Panc1 (cell line): Measurements from ENCODE around the gene UBASH3B.

Experiments used
- POLR2AphosphoS5 ChIP-seq: IDR thresholded peaks from 2 replicates; pipeline ENCODE4 v1.6.1; 2012; ENCODE audit warnings: mild to moderate bottlenecking, low read depth, low read length, moderate library complexity
- TF ChIP-seq, protein P1 (sequence below), 2 experiments: IDR thresholded peaks; 2 replicates each; pipeline ENCODE4 v1.6.1; 2011 to 2012; ENCODE audit warnings: low read depth in 2 of 2, control low read depth in 1 of 2, low read length in 1 of 2, mild to moderate bottlenecking in 1 of 2, moderate library complexity in 1 of 2; ENCODE audit not compliant: insufficient read depth in 1 of 2
- TF ChIP-seq, protein P2 (sequence below): fragments of 450-650 bp; IDR thresholded peaks from 2 replicates; pipeline ENCODE4 v1.5.1; 2017; ENCODE audit warnings: mild to moderate bottlenecking

DNA sequence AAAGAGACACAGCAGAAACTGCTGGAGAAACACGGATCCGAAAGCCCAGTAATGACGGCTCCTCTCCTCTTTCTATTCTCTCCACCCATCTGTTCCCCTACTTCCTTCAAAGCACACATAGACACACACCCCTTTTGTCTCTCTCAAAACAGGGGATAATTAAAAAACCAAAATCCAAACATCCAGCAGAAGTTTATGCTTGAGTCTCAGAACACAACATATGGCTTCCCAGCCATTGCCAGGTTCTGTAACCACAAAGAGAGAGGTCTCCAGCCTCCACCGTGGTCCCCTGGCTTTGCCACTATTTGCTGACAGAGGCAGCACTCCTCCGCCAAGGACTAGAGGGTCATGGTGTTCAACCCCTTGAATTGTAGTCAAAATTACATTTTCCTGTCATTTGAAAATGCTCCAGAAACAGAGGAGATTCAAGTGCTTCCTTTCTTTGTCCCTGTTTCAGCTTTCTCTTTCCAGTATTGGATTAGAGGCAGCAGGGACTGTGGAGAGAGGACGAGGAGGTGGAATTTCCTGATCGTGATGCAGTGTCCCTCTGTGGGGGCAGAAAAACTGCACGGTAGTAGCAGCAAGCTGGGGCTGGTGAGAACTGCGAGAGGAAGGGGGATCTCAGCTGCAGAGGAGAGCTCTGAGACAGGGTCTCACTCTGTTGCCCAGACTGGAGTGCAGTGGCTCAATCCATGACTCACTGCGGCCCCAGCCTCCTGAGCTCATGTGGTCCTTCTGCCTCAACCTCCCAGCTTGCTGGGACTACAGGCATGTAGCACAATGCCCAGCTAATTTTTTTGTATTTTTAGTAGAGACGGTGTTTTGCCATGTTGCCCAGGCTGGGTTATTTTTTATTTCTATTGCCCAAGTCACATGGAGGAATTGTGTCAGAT, 60.3 kb downstream of the UBASH3B start:
- TF ChIP-seq, protein P1, sequence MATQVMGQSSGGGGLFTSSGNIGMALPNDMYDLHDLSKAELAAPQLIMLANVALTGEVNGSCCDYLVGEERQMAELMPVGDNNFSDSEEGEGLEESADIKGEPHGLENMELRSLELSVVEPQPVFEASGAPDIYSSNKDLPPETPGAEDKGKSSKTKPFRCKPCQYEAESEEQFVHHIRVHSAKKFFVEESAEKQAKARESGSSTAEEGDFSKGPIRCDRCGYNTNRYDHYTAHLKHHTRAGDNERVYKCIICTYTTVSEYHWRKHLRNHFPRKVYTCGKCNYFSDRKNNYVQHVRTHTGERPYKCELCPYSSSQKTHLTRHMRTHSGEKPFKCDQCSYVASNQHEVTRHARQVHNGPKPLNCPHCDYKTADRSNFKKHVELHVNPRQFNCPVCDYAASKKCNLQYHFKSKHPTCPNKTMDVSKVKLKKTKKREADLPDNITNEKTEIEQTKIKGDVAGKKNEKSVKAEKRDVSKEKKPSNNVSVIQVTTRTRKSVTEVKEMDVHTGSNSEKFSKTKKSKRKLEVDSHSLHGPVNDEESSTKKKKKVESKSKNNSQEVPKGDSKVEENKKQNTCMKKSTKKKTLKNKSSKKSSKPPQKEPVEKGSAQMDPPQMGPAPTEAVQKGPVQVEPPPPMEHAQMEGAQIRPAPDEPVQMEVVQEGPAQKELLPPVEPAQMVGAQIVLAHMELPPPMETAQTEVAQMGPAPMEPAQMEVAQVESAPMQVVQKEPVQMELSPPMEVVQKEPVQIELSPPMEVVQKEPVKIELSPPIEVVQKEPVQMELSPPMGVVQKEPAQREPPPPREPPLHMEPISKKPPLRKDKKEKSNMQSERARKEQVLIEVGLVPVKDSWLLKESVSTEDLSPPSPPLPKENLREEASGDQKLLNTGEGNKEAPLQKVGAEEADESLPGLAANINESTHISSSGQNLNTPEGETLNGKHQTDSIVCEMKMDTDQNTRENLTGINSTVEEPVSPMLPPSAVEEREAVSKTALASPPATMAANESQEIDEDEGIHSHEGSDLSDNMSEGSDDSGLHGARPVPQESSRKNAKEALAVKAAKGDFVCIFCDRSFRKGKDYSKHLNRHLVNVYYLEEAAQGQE (IDR thresholded peaks at IDR 0.05; ENCODE audit: insufficient read depth in 1 of 2, low read depth in 2 of 2, low read length in 1 of 2) = no peak
- TF ChIP-seq, protein P2, sequence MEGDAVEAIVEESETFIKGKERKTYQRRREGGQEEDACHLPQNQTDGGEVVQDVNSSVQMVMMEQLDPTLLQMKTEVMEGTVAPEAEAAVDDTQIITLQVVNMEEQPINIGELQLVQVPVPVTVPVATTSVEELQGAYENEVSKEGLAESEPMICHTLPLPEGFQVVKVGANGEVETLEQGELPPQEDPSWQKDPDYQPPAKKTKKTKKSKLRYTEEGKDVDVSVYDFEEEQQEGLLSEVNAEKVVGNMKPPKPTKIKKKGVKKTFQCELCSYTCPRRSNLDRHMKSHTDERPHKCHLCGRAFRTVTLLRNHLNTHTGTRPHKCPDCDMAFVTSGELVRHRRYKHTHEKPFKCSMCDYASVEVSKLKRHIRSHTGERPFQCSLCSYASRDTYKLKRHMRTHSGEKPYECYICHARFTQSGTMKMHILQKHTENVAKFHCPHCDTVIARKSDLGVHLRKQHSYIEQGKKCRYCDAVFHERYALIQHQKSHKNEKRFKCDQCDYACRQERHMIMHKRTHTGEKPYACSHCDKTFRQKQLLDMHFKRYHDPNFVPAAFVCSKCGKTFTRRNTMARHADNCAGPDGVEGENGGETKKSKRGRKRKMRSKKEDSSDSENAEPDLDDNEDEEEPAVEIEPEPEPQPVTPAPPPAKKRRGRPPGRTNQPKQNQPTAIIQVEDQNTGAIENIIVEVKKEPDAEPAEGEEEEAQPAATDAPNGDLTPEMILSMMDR = no peak
- TF ChIP-seq POLR2AphosphoS5 = no peak
